HG03558 (cell line): Measurements from ENCODE around the gene MTSS2.

Source experiments
- ATAC-seq: cut with Tn5 transposase; IDR thresholded peaks from one replicate; pipeline ENCODE4 v1.9.1; 2021; ENCODE audit warnings: moderate number of reproducible peaks; ENCODE audit not compliant: unreplicated experiment; ENCODE audit errors: extremely low read depth

The MTSS2 gene

DNA sequence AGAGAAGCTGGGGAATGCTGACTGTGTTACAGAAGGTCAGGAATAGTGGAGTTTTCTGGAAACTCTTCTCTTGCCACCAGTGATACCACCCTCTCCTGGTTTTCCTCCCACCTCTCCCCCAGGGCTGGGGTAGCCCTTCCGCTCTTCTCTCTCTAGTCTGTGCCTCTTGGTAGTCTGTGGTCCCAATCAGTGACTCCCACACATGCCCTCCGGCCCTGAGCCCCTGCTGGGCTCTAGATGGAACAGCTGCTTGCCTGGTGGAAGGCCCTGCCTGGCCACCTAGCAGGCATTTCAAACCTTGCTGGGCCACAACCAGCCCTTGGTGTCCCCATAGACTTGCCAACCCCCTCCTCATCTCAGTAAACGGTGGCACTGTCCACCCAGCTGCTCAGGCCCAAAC, 15.2 kb upstream of the MTSS2 start:
- no peak for ATAC-seq

DNA sequence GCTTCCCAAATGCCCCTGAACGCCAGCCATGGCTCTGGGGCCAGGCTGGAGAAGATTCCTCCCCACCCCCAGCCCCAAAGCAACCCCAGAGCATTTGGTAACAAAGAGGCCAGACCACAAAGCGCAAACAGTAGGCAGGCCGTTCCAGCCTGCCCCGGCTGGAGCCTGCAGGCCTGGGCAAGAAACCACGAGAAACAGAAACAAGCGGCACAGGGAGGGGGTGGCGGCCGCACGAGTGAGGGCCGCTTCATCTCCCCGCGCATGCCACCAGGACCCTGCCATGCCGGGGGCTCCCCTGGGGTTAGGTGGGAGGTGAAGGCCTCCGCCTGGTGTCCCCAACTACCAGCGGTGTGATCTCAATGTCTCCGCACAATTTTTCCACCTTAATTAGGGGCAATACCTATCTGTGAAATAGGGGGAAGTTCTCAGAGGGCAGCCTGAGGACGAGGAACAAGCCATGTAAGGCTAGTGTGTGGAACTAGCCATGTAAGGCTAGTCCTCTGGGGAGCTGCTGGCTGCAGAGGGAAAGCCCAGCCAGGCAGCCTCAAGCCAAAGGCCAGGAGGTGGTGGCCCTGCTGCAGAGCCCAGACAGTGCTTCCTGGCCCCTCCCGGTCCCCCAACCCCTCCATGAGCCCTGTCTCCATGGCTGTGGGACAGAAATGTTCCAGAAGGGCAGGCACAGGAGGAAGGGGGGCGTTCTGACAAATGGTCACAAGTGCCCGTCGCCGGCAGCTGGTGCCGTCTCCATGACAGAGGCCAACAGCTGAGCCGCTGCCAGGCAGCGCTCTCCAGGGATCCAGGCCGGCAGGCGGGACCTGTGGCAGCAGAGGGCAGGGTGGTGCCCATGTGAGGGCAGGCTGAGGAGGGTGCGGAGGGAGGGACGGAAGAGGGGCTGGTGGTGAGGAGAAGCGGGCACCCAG, 14.5 kb upstream of the MTSS2 start:
- ATAC-seq: no peak

DNA sequence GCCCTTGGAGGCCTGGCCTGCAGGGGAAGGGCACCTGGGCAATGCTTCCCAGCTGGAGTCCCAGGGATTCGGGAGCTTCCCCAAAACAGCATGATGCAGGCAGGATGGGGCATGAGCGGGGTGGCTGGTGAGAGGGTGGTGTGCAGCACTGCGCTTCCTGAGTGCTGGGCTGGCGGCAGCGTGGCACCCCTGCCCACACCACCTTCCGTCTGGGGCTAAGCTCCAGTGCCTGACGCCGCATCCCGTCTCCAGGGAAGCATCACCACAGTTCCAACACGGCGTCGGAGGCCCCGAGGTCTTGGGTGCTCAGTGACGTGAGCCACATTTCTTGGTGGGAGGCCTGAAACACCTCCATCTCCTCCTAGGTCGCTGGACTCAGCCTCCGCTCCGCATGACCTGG, 13.8 kb upstream of the MTSS2 start:
- ATAC-seq: no peak

DNA sequence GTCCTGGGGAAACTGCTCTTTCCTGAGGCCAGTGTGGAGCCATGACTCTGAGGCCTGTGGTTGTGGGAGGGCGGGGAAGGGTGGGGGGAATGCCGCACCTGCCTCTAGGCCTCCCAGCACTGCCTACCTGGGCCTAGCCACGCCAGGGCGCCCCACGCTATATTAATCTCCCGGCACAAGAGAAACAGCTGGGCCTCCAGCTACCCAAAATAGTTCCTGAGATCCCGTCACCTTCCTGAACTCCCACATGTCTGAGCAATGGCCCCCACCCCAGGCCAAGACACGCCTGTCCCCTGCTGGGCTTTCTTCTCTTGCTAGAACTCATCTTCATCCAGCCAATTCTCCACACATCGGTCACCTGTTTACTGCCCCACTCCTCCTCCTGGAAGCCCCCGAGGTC, 13.0 kb upstream of the MTSS2 start:
- no peak for ATAC-seq

DNA sequence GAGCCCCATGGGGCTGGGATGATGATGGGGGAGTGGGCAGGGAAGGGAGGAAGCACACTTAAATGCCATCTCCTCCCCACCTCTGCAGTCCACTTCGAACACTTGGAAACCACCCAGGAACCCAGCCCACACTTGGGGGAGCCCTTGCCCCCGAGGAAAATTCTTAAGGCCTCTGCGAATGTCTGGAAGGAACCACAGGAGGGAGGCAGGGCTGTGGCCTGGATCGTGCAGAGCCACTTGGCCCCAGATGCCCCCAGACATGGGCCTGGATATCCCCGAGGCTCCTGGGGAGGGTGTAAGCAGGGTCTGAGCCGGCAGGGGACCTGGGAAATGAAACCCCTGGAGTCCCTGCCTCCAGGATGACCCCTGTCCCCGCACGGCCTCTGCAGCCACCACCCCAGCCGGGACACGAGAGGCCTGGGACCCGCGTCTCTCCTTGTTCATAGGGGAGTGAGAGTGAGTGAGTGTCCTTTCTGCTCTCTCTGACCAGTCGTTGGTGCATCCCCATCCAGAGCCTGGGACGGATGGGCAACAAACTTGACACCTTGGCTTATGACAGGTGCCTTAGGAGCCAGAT, 11.8 kb upstream of the MTSS2 start:
- ATAC-seq: no peak

DNA sequence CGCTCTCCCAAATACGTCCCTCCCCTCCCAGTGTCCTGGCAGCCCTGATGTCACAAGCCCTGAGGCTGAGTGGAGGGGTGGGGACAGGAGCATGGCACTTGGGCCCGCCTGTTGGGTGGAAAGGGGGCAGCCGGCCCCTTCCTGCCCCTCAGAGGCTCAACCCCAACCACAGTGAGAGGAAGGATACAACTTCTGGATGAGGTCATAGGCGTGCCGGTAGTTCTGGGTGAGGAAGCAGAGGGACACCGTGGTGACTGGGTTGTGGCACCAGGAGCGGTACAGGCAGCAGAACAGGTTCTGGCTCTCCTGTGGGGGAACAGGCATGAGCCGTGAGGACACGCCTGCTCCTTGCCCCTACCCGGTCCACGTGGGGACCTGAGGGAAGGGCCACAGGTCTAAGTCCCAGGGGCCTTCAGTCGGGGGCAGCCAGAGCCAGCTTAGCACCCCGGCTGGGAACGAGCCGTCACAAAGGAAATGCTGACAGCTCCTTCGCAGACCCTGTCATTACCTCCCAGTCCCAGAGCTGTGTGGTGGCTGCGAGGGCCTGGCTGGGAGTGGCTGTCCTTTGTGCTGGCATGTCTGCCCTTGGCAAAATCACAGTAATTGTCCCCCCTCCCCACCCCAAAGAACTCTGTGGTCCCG, 11.2 kb upstream of the MTSS2 start:
- no peak for ATAC-seq

DNA sequence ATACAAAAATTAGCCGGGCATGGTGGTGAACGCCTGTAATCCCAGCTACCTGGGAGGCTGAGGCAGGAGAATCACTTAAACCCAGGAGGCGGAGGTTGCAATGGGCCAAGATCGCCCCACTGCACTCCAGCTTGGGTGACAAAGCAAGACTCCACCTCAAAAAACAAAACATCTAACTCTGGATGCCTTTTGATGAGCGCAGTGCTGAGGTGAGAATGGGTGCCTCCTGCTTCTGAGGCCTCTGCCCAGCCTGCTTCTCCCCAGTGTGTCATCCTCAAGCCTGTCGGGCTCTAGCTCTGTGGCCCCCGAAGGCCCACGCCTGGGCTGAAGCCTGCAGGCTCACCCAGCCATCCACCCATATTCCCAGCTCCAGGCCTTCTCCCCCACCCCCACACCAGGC, 10.5 kb upstream of the MTSS2 start:
- ATAC-seq: no peak

DNA sequence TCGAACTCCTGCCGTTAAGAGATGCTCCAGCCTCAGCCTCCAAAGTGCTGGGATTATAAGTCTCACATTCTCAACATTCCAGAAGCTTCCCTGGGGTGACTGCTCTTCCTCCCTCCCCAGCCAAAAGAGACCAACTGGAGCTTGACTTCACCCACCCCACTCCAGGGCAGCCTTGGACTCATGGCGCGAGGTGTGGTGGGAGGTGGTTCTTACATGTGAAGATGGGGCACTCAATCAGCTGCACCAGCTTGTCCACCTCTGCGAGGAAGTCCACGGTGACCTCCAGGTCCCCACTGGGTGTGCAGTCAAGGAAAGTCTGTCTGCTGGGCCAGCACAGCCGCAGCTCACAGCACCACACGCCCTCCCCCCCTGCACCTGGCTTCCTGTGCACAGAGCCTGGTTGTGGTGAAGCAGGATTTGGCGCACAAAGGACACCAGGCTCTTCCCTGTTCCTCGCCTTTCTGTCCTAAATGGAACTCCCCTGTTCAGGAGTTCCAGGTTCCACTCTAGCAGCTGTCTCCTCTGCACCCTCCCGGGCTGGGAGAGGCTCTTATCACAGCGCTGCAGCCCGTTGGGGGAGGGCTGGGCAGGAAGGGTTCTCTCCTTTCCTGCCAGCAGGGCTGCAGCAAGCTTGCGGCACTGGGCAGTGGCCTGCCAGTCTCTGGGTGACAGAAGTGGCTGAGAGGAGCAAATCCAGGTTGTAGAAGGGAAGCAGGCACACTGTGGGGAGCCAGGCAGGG, 9.6 kb upstream of the MTSS2 start:
- no peak for ATAC-seq

DNA sequence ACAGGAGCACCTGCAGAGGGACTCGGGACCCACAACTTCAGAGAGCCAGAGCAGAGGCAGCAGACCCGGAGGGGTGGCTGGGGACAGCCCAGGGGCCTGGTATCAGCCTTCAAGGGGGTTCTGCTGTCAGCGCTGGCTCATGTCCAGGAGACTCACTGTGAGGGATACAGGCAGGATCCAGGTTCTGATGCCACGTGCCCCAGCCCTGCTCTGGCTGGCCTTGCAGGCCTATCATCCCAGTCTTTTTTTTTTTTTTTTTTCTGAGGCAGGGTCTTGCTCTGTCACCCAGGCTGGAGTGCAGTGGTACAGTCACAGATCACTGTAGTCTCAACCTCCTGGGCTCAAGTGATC, 9.0 kb upstream of the MTSS2 start:
- ATAC-seq: no peak

DNA sequence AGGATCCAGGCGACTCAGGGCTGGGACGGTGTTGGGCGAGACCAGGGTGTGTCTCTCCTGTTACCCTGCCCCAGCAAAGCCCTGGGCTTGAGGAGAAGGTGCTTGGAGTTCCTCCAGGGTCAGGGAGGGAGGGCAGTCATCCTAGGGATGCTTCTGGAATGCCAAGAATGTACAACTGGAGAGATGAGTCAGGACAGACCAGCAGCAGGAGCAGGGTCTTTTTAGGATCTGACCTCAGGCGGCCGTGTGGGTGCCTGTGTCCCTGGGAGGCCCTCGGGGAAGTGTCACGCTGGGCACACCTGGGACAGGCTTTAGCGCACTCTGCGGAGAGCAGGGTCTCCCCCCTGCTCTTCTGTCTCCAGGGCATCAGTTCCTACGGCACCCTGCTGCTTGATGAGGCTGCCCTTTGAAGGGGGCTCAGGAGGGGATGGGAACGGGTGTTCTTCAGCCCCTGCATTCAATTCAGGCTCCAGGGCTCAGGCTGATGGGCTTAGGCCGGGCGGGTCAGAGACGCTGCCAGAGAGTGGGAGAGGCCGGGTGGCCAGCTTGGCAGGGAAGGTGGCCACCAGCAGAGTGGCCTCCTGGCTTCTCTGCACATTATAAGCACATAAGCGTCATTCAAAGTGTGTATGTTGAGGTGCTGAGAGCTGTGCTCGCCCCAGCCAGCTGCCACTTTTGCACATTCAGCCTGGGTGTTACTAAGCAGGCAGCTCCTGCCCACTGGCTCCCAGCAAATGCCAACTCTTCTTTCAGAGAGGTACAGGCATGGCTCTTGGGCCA, 8.4 kb upstream of the MTSS2 start:
- no peak for ATAC-seq

DNA sequence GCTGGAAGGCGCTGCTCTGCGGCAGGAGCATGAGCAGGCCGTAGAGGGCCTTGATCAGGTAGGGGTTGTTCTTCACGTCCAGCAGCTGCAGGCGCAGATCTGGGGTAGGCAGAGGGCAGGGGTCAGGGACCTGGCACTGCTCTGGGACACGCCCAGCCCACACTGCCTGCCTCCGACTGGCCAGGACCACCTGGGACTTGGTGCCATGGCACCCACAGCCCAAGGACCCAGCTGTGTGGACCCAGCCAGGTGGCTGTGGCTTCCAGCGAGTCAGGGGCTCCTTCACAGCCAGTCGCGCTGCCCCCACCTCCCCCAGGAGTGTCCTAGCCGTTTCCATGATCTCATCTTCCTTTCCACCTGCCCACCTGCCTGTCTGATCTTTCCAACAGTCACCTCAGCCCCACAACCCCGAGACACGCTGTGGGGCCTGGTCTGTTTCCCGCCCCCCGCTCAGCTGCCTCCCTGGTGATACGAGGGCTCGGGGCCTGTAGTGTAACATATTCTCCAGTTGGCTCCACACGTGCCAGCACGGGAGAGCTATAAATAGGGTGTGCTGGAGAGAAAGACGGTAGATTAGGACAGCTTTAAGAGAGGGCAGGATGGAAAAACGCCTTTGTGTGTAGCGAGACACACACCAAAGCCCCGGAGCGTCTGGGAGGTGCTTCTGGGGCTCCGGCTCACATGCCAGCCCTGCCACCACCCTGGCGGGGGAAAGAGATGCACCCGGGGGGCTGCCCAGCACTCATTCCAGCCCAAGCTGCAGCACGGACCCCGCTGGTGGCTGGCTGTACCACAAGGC, 7.2 kb upstream of the MTSS2 start:
- ATAC-seq: no peak

DNA sequence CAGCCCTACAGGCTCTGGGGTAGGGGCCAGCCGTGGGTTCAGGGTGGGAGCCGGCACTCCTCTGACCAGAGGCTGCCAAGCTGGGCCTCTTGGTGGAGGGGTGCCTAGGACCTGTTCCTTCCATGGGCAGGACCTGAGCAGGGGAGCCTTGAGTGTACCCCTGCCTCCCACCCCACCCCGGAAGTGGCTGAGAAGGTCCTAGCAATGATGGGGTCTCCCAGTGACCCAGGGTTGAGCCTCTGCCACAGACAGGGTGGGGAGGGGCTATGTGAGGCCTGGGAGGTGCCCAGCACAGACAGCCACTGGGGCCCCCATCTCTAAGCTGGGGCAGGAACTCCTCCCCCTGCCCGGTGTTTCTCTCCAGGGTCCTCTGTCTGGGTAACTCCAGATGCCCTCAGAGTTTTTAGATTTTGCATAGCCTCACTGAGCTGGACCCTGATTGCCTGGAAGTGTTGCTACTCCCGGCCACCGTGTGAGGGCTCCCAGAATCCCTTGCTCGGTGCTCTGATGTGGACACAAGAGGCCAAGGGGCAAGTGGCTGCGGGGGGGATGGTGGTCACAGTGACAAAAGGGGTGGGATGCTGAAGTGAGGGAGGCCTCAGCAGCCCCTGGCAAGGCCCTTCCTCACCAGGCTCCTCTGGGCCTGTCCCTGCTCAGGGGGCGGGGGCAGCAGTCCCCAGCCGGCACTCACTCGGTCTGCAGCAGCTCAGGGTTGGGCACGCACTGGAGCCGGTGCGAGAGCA, 6.4 kb upstream of the MTSS2 start:
- ATAC-seq: no peak

DNA sequence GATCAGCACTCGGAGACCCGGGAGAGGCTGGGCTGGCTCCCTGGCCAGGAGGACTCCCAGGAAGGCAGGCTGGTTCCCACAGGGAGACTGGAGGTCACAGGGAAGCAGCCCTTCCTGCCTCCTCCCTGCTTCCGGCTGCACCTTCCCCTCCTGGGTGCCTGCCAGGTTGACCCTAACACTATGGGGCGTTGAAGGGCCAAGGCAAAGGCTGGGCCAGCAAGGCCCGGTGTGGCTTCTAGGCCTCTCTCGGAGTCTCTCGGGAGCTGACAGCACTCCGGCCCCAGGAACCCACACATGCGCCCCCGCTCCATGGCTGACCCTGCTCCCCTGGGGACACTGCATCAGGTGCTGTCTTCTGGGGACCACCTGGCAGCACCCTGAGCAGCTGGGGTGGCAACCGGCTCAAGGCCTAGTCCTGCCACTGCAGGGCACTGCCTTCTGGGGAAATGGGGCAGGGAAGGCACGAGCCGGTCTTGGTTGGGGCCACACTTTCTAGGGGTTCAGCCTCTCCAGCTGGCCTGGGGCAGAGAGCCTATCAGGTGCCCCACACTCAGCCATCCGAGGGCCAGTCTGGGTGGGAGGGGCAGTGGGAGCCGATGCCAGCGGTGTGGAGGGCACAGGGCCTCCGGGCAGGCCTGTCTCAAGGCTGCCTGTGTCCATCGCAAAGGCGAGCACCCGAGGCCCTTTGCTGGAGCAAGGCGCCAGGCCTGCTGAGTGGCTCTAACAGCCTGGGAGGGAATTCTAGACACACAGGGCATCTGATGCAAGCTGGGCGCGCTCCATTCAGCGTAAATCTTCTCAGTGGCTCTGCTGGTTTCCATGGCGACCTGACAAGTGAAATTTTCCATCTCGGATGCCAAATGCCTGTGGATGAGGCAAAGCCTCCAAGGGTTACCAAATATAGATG, 5.6 kb upstream of the MTSS2 start:
- no peak for ATAC-seq

DNA sequence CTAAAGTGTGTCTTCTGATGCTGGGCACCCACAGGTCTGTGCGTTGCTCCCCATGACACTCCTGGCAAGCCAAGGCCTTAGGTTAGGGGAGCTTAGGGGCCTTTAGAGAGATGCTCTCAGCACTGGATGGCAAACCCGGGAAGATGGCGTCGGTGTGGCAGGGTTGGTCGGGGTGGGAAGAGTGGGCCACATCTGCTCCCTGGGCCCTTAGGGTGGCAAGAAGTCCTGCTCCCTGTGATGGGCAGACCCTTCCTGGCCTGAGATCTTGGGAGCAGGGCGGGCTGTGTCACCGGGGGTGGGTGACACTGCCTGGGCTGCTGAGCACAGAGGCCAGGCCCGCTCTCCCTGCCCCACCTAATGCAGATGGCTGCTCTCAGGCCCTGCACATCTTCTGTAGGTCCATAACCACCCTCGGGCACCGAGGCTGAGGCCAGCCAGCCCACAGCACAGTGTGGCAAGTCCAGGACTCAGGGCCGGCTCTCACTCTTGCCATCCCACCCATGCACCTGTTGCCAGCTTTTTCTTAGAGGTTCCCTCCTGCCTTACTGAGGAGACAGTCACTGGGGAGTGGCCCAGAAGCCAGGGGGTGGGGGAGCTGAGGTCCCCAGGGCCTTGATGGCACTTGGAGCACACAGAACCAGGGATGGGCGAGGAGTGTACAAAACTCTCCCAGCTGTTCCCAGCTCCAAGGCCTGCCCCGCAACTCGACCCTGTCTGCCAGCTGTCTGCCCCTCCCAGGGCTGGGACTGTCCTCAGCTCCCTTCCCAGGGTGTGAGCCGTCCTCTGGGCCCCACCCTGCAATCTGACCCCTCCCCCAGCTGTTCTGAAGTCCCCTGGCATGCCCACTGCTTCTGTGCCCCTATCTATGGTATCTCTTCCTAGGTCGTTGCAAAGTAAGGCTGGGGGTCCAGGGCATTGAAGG, 4.4 kb upstream of the MTSS2 start:
- ATAC-seq: no peak

DNA sequence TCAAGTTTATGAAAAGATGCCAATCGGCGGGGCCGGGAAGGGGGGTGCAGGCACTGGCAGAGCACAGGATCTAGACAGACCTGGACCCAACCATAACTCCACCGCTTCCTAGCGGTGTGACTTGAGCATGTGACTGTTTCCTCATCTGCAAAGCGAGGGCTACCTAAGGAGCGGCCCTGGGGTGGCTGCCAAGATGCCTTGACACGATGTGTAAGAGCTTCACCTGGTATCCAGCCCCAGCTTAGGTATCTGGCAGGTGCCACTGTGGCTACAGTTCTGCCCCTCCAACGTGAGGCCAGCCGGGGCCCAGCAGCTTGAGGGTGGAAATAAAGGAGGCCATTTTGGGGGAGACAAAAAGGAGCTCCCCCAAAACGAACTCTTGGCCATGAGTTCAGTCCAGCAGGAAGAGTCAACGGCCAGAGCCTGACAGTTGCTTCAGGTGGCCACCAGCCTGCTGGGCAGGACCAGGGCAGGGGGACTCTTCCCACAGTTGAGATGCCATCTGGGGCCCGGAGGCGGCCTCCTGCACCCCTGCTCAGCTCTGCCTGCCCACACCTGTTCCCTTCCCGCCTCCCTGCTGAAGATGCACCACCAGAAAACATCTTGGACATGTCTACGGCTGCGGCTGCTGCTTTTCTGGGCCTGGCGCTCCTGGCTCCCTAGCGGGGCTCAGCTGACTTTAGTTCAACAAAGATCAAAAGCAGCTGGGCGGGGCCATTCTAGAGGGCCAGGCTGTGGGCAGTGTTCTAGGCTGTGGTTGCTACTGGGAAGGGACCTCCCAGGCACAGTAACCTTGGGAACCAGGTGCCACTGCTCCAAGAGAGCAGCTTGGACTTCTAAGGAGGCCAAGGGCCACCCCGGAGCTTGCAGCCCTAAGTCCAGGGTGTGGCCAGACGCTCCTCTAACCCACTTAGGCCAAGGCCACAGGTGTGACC, 3.4 kb upstream of the MTSS2 start:
- no peak for ATAC-seq
